CD4-positive, alpha-beta T cell treated with Interferon gamma for 1 hour (primary cell): ENCODE results near the gene TNFAIP8L3.
"Not testable (repeated sequence)": the region's sequence is repeated elsewhere in the genome, so short reads cannot be mapped to it uniquely, and the experiment has no call there.

Experiments used
- DNase-seq: peaks from one replicate; pipeline ENCODE4 v3.0.0-alpha.2; 2020

The TNFAIP8L3 gene

GRCh38 chr15:51051776-51052175 is 42.9 kb downstream of the TNFAIP8L3 start:
- no peak for DNase-seq

- no peak for DNase-seq
These were observed 45.6 kb downstream of the TNFAIP8L3 start for GRCh38 chr15:51049081-51049480.

DNA sequence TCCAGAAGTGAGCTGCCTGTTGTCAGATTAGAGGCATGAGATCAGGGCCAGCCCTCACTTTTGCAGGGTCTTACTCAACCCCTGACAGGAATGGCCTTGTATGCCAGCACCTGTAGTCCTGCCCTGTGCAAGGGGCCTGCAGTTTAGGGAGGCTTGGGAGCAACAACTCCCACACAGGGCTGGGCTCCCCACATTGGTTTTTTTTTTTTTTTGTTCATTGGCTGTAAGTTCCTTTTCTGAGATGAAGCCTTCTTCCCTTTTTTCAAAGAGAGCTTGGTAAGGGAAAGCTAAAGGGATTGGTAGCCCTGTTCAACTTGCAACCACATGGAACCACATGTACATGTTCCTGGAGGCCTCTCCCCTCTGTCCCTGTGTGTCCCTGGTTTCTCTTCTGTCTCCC is 46.4 kb downstream of the TNFAIP8L3 start:
- DNase-seq: no peak

DNA sequence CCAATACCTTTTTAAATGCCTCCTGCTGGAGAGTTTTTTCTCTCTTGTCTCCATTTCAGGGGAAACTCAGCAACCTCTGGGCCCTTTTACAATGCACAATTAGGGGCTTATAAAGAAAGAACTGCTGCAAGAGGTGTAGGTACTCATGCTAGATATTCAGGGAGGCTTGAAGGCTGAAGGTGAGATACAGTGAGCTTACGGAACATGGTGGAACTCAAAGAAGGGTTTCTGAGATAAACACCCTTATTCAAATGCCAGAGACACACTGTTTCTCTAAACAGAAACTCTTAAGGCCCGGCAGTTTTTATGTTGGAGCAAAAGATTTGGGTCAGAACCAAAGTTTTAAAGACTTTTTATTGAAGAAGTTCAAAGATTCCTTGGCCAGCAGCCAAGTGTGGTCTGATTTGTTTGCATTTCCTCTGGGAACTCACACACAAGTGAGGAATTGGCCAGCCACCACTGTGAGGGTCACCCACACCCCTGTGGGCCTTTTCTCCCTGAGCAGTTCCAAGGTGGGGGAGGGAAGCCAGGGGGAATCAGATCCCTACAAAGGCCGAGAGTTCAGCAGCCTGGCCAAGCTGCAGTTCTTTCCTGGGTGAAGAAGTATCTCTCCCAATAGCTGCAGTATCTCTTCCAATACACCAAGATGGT is 47.8 kb downstream of the TNFAIP8L3 start:
- DNase-seq: no peak

GRCh38 chr15:51046016-51046415 is 48.7 kb downstream of the TNFAIP8L3 start:
- no peak for DNase-seq

DNA sequence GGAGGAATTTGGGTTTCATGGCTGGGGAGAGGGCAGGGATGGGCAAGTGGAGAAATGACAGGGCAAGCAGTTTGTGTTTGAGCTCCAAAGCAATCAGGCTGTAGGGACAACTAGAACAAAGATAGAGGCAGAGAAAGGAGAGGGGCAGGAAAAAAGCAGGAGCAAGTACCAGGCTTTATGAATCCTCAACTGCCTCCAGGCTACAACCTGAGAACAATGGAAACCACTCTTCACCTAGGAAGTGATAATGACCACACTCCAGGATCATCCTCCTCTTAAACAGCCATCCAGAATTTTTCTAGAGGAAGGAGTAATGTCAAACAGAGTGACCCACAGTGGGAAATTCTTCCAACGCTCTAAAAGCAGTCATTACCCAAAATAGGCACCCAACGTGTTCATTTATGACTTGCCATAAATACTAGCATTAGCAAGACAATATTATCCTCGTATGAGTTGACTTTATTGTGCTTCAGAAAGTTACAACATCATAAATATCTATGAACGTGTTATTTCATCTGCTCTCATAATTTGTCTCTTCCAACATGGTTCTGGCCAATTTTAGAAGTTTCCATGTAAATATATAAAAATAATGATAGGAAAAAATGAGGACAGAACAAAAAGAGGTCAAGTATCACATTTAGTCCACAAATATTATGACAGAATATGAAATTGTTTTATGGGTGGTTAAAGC is 50.5 kb downstream of the TNFAIP8L3 start:
- DNase-seq: no peak

DNA sequence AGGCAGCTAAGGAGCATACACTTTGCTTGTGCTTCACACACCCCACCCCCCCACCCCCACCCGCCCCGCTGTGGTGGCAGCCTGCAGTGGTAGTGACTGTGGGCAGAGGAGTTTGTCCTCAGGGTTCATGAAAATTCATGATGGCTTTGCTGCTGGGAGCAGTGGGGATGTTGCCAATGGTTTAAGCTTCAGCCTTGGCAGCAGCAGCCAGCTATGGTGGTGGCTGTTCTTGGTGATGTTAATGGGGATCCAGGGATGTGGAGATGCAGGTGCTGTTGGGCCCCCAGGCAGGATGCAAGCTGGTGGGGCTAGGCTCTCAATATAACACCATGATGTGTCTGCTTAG is 55.8 kb downstream of the TNFAIP8L3 start:
- no peak for DNase-seq

- no peak for DNase-seq
These were observed 56.3 kb downstream of the TNFAIP8L3 start for GRCh38 chr15:51038162-51038973.

- DNase-seq: not testable (repeated sequence)
These were observed 57.2 kb downstream of the TNFAIP8L3 start for GRCh38 chr15:51037474-51037873.

GRCh38 chr15:51030649-51031316 is 63.9 kb downstream of the TNFAIP8L3 start:
- no peak for DNase-seq

DNA sequence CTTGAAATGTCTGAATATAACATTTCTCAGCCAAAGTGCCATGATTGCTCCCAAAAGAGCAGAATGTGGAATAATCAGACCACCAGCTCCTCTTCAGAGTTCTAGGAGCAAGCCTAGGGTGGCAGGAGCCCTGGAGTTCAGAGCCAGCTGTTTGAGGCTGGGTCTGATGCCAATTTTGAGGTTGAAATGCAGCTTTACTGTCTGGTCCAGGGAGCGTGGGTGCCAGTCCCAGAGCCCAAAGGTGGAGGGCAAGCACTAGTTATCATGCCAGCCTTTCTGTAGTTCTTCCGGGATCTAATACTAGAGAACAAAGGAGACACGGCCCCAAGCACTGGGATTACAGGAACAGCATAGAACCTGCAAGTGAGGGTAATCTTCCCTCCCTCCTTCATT is 69.3 kb downstream of the TNFAIP8L3 start:
- no peak for DNase-seq

GRCh38 chr15:51024735-51025453 is 69.8 kb downstream of the TNFAIP8L3 start:
- no peak for DNase-seq

DNA sequence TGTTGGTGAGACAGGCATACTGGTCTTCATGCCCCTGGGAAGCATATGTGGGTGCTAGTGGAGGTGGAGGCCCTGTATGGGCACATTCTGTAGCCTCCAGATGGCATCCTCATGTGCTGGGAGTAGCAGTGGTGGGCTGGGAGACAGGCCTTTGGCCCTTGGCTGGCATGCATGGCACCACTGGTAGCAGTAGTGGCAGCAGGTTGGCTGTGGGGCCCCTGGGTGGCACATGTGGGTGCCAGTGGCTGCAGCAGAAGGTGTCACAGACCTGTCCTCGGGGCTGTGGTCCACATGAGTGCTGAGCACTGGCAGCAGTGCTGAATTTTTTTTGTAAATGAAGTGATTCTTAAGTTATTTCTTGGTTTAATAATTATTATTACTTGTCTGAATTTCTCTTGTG is 71.2 kb downstream of the TNFAIP8L3 start:
- no peak for DNase-seq

DNA sequence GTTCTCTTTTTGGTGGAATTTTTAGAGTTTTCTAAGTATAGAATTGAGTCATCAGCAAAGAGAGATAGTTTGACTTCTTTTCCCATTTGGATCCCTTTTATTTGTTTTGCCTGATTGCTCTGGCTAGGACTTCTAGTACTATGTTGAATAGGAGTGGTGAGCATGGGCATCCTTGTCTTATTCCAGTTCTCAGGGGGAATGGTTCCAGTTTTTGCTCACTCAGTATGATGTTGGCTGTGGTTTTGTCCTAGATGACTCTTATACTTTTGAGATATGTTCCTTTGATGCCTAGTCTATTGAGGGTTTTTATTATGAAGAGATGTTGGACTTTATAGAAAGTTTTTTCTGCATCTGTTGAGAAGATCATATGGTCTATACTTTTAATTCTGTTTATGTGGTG is 72.5 kb downstream of the TNFAIP8L3 start:
- DNase-seq: no peak

GRCh38 chr15:51016615-51017014 is 78.1 kb downstream of the TNFAIP8L3 start:
- DNase-seq: no peak

- DNase-seq: no peak
These were observed 83.5 kb downstream of the TNFAIP8L3 start for GRCh38 chr15:51011212-51011611.

DNA sequence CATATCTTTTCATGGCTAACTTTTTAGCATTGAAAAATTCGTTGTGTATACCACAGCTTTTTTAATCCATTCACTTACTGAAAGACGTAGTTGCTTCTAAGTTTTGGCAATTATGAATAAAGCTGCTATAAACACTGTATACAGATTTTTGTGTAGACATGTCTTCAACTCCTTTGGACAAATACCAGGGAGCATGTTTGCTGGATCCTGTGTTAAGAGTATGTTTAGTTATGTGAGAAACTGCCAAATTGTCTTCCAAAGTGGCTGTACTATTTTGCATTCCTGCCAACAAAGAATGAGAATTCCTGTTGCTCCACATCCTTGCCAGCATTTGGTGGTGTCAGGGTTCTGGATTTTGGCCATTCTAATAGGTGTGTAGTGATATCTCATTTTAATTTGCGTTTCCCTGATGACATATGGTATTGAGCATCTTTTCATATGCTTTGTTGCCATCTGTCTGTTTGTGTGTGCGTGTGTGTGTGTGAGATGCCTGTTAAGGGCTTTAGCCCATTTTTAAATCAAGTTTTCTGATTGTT is 87.5 kb downstream of the TNFAIP8L3 start:
- no peak for DNase-seq
